NCI-H128 (cell line): Measurements from ENCODE around the gene REPS1.

Experiments used
- DNase-seq: peaks from one replicate; lab custom pipeline; 2025; ENCODE audit not compliant: unreplicated experiment; lab: John Stamatoyannopoulos, UW

The REPS1 gene

GRCh38 chr6:138973466-138974153 is 14.4 kb downstream of the REPS1 start:
- DNase-seq, result no peak

DNA sequence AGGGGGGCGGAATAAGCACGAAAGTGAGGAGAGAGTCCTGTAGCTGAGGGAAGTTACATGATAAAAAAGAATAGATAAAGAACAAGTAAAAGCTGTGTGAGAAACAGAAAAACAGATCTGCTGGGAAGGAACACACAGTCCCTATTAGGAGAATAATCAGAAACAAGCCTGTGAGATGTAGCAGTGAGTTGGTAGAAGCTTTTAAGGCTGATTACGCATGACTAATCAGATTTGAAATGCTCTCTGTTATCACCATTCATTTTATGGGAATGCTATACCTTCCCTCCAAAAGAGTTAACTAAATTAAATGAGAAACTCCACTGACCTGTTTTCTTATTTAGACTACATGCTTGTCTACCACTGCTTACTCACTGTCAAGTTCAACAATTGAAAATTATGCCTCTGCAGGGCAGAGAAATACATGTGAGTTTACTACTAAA is 15.8 kb downstream of the REPS1 start:
- DNase-seq, result no peak

DNA sequence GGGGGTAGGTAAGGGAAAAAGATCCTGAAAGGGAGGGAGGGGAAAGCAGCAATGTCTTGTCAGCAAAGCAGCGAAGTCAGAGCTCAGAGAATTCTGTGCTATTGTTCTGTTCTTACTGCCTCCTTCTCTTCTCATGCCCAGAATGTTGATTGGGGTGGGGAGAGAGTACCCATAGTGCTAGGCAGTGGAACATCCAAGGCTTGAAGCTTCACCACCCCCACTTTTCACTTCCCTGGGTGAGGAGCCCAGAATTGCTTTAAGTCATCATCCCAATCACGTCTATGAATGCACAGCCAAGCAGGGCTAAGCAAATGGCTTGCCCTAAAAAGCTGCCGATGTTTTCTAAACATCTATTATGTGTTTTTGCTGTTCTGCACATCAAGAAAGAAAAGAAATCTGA is 16.5 kb downstream of the REPS1 start:
- DNase-seq, result no peak

- DNase-seq, result no peak
These were observed 17.1 kb downstream of the REPS1 start for GRCh38 chr6:138970856-138971425.

DNA sequence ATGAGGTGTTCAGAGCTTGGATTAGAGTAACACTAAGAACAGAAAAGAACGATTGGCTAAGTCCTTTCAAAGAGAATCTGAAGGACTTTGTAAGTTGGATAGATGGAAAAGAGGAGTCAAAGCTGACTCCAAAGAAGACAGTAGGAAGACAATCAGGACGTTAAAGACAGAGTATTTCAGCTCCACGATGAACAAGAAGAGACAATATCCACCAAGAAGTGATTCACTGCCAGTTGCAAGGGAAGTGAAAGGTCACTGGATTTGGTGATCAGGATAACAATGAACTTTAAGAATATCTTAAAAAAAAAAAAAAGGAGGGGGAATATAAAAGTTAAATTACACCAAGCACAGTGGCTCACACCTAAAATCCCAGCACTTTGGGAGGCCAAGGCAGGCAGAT is 17.9 kb downstream of the REPS1 start:
- DNase-seq, result no peak

GRCh38 chr6:138966870-138967269 is 21.2 kb downstream of the REPS1 start:
- DNase-seq, result no peak

DNA sequence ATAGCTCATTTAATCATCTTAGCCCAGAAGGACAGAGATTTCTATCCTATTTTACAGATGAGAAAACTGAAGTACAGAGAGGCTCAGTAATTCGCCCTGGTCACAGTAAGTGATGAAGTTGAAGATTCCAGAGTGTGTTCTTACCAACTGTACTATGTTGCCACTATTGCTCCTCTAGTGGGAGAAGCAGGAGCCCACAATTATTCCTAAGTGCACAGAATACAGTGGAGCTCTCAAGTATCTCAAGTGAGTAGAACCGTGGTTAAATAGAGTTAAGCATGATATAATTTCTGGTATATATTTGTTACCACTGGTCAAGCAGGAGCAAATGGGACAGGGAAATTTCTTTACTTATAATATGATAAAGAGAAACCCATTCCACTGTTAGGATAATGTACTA is 22.1 kb downstream of the REPS1 start:
- no peak for DNase-seq

- DNase-seq, result no peak
These were observed 22.7 kb downstream of the REPS1 start for GRCh38 chr6:138965291-138965874.

DNA sequence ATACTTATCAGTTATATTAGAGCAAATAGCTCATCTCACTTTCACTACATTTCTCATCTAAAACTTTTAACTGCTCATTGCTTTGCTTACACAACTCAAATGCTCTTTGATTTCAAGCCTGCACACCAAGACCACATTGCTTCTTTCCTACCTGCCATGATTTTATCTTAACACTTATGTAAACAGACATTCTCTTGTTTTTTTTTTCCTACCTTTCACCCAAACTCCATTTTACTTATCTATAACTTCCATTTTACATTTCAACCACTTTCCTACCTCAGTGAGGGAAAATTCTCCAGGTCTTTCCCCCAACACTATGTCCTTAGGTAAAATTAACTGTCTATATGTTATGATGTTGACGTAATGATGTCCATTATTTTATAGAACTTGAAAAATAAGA is 24.0 kb downstream of the REPS1 start:
- no peak for DNase-seq

DNA sequence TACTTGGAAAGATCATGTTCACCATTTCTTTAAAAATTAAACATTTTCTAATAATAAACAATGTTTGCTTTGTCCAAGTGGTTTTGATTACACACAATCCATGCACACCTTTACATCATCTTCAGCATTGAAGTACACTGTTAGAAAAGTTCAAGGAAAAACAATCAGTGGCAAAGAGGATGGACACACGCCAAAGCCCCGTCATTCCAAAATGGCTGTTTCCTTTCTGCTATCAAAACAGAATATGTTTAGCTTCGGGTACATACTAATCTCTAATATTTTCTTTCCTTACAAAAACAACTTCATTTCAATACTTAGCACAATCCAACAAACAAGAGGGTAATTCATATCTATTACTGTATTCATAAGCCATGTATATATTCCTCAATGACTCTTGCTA is 24.5 kb downstream of the REPS1 start:
- no peak for DNase-seq

DNA sequence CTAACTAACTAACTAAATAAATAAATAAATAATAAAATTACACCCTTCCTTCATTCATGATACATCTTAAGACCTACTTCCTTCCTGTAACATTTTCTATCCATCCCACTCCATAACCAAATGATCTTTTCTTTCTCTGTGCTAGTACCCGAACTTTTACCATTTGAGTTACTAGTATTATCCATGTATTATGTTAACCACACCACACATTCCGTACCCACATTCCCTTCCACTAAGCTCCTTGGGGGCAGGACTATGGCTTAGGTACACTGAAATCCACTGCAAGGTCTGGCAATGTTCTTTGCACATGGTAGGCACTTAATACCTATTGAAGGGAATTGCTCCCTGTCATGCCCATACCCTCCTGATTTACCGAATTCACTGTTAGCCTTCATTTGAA is 24.9 kb downstream of the REPS1 start:
- no peak for DNase-seq

DNA sequence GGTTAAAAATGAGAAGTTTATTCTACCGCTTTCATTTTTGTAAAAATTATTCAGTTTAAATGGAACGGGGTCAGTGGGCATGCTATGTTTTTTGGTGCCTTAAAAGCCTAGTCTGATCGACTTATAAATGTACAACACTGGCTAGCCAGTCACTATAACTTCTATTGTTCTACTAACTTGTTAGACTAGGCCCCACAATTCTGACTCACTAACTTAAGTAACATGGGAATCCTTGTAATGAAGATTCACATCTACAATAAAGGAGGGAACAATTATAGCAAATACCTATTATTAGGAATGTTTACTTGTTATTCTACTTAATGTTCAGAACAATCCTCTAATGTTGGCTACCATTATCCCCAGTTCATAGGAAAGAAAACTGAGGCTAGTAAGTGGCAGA is 28.5 kb downstream of the REPS1 start:
- DNase-seq, result no peak

- DNase-seq, result no peak
These were observed 29.5 kb downstream of the REPS1 start for GRCh38 chr6:138958595-138958994.

DNA sequence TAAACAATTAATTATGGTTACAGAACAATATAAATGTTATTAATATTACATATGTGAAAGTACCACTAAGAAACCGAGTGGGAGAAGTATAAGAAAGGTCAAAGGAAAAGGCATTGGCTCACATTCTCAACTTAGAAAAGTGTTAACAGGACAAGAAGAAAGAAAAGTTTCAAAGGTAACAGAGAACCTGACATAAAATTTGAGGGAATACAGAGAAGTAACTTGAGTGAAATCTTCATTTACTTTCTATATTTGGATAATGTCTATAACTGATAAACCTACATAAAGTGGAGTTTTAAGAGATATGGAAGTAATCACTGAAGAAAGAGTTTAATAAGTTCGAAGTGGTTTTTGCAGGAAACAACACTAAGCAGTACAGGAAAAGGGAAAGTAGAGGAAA is 30.1 kb downstream of the REPS1 start:
- no peak for DNase-seq

GRCh38 chr6:138957484-138957883 is 30.6 kb downstream of the REPS1 start:
- DNase-seq, result no peak

- DNase-seq, result no peak
These were observed 31.7 kb downstream of the REPS1 start for GRCh38 chr6:138956244-138956924.

GRCh38 chr6:138955262-138955661 is 32.8 kb downstream of the REPS1 start:
- no peak for DNase-seq

GRCh38 chr6:138953451-138953850 is 34.6 kb downstream of the REPS1 start:
- DNase-seq, result no peak

DNA sequence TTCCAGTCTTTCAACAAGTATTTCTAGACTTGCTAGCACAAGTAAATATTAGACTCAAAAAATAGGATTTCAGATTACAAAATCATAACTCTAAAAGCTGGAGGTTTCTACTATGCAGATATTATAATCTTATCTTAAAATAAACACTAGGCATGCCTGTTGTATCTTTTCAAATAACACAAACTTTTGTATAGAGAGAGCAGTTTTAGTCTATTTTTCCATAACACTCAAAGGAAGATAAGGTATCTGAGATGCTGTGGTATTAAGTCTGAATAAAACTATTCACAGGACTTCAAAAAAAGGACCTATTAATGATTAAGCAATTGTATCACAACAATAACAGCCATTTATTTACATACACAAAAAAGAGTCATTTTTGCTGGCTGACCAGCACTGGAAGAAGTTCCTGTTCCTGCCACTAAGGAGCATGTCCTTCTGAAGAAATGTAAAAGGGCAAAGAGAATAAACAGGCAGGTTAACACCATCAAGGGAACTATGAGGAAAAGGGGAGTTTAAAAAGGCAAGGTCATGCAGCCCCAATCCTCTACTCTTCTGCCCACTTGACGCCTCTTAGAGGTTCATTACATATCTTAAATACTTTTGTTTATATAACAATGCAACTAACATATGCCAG is 39.4 kb downstream of the REPS1 start:
- DNase-seq, result no peak

DNA sequence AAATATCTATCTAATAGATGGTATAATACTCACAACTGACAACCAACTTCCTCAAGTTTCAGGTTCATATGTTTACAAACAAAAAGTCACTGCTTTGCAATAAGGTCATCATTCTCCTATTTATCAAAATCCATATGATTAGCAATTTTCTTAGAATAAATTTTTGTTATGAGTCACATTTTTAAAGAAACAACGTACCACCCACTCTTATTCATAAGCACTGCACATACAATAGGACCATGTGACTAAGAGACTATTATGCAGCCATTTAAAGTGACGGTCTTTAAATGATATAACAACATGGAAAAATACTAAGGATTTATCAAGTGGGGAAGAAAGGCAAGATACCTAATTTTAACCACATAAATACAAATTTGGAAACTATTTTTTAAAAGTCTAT is 40.0 kb downstream of the REPS1 start:
- no peak for DNase-seq

DNA sequence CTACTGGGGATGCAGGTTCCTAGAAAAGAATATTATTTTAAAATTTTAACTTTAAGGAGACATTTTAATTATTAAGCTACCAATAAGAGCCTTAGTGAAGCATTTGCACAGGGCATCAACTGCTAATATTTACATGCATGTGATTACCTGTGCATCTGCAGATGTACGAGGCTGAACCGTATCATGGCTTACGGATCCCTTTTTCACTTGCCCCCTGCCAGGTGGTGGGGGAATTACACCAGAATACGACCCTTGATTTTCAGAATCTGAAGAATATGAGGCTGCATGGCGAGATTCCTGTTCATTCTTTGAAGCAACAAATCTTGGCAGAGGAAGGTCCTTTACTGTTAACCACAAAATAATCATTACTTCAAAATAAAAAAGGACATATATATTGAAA is 42.7 kb downstream of the REPS1 start:
- no peak for DNase-seq

DNA sequence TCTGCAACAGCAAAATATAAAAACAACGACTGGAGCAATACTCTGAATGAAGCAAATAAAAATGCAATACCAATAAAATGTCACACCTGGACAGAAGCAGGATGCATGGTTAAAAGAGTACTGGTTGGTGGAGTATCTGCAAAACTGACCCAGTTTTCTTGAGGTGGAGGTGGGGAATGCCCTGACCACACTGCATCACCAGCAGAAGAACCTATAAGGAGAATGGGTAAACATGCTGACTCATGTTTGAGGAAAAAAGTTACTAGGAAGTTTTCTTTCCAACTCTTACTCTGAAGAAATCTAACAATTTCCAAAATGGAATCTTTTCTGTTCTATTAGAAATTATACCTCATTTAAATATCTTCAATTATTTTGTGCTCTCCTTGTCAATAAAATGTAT is 43.6 kb downstream of the REPS1 start:
- no peak for DNase-seq
